ENCODE measurements around the gene COX14. TPM values are rescaled to one million over a fixed set of nuclear protein-coding genes. Genes with fewer than 3 reads are reported as not detected.

Gene COX14
- total RNA-seq, 1 experiment from 2014 or later, result 31.9 TPM

DNA sequence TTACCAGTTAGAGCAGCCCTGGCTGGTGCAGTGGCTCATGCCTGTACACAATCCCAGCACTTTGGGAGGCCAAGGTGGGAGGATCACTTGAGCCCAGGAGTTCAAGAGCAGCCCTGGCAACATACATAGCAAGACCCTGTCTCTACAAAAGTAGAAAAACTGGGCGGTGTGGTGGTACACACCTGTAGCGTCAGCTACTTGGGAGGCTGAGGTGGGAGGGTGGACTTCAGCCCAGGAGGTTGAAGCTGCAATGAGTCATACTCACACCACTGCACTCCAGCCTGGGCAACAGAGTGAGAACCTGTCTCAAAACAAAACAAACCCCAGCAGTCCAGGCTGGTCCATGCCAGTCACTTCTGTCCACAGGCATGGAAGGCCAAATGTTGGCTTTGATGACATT is 7.4 kb downstream of the COX14 start:
- H3K18ac ChIP-seq (ENCODE audit: insufficient read length, low read depth, low read length), result no peak overlapping the region
- H2BK15ac ChIP-seq (ENCODE audit: low read depth, low read length), result no peak overlapping the region
- no CpG with 5 or more reads among the region's 2 CpGs for WGBS (ENCODE audit: extremely low coverage, insufficient read length, low lambda C conversion rate)
- TF ChIP-seq, protein P1, sequence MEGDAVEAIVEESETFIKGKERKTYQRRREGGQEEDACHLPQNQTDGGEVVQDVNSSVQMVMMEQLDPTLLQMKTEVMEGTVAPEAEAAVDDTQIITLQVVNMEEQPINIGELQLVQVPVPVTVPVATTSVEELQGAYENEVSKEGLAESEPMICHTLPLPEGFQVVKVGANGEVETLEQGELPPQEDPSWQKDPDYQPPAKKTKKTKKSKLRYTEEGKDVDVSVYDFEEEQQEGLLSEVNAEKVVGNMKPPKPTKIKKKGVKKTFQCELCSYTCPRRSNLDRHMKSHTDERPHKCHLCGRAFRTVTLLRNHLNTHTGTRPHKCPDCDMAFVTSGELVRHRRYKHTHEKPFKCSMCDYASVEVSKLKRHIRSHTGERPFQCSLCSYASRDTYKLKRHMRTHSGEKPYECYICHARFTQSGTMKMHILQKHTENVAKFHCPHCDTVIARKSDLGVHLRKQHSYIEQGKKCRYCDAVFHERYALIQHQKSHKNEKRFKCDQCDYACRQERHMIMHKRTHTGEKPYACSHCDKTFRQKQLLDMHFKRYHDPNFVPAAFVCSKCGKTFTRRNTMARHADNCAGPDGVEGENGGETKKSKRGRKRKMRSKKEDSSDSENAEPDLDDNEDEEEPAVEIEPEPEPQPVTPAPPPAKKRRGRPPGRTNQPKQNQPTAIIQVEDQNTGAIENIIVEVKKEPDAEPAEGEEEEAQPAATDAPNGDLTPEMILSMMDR (conservative IDR thresholded peaks at IDR 0.05), result no peak
- H3K27me3 ChIP-seq (ENCODE audit: insufficient read depth, low read length), result no peaks in the 10 kb centered on the region
- H3K9me3 ChIP-seq (ENCODE audit: control insufficient read depth, low read depth, low read length), result no peaks in the 10 kb centered on the region
- no peak overlapping the region for H2BK5ac ChIP-seq (ENCODE audit: insufficient read length, low read length)
- no peak overlapping the region for H4K5ac ChIP-seq (ENCODE audit: insufficient read length, low read depth, low read length)
- no peak overlapping the region for H2AFZ ChIP-seq (ENCODE audit: low read length)
- H3T11ph ChIP-seq (ENCODE audit: low read length), result no peak overlapping the region
- H3K27ac ChIP-seq (ENCODE audit: insufficient read length, low read depth, low read length), result no peak overlapping the region
- H3K4ac ChIP-seq (ENCODE audit: low read depth, low read length), result no peak overlapping the region
- H3K79me1 ChIP-seq (ENCODE audit: insufficient read depth, low read depth, low read length, poor library complexity, severe bottlenecking), result peaks cover 3% of the 10 kb centered on the region
- H4K20me1 ChIP-seq (ENCODE audit: control insufficient read depth, insufficient read depth, insufficient read length), result no peaks in the 10 kb centered on the region
- no peak for DNase-seq
- Mint-ChIP-seq H3K4me1 (0 out of 4 replicates have a peak, but pooled peaks cover 0 to 2% of the 10 kb centered on the region in 2 experiments), H3K9me3 (no peaks in the 10 kb centered on the region), H3K27me3 (ENCODE audit: low read depth) (no peaks in the 10 kb centered on the region), H3K36me3 (ENCODE audit: insufficient read depth in 1 of 3, low read depth in 3 of 3) (peaks cover 2 to 25% (median 9%) of the 10 kb centered on the region in 3 experiments; a peak in 5 of 7 replicates), H3K4me3 (no peak overlapping the region), H3K27ac (no peak overlapping the region)
- no peak overlapping the region for H2BK12ac ChIP-seq (ENCODE audit: insufficient read length, low read depth, low read length)
- no peak overlapping the region for H2BK20ac ChIP-seq (ENCODE audit: low read depth, low read length, poor library complexity, severe bottlenecking)
- H3K14ac ChIP-seq (ENCODE audit: insufficient read depth, low read length), result no peak overlapping the region
- H3K4me1 ChIP-seq (ENCODE audit: insufficient read depth, low read length), result no peaks in the 10 kb centered on the region
- no peaks in the 10 kb centered on the region for H3K23me2 ChIP-seq (ENCODE audit: insufficient read length, low read depth, low read length, poor library complexity, severe bottlenecking)
- no peaks in the 10 kb centered on the region for H3K79me2 ChIP-seq (ENCODE audit: insufficient read depth, low read length)
- H2AK5ac ChIP-seq (ENCODE audit: insufficient read length, low read length), result no peak overlapping the region
- no peak overlapping the region for H2BK120ac ChIP-seq (ENCODE audit: low read depth, low read length, poor library complexity, severe bottlenecking)
- no peak overlapping the region for H4K8ac ChIP-seq (replicated peaks; ENCODE audit: insufficient read length, low read depth, low read length)
- no peak overlapping the region for H4K91ac ChIP-seq (ENCODE audit: insufficient read length, low read depth, low read length)
- no peak overlapping the region for H3K9ac ChIP-seq (ENCODE audit: extremely low read depth, insufficient read length, low read length)
- no peak overlapping the region for H3K4me2 ChIP-seq (ENCODE audit: insufficient read depth, insufficient read length, low read length)
- H3K56ac ChIP-seq (ENCODE audit: insufficient read length, low read depth, low read length), result no peak overlapping the region
- no peak overlapping the region for H3K23ac ChIP-seq (ENCODE audit: insufficient read length, low read depth, low read length)

Data from H9 (cell line).